GM23248 (cell line): ENCODE measurements around the gene AFF3. TPM values are rescaled to one million over a fixed set of nuclear protein-coding genes. Genes with fewer than 3 reads are reported as not detected.

Experiments used
- DNase-seq: peaks from one replicate; pipeline ENCODE4 v3.0.0-alpha.2; 2015
- H2AFZ ChIP-seq: fragments of 200-600 bp; sonication (generic); 2 replicates; pipeline ENCODE4 v1.6.1; 2016; ENCODE audit warnings: antibody characterized with exemption
- H3F3A ChIP-seq: fragments of 200-600 bp; sonication (generic); 2 replicates; pipeline ENCODE4 v1.6.1; 2016; ENCODE audit warnings: mild to moderate bottlenecking, antibody characterized with exemption, mixed run types; ENCODE audit not compliant: insufficient read depth
- H3K27ac ChIP-seq: fragments of 200-600 bp; sonication (generic); 2 replicates; pipeline ENCODE4 v1.5.1; 2016; ENCODE audit warnings: mild to moderate bottlenecking
- H3K27me3 ChIP-seq: fragments of 200-600 bp; sonication (generic); replicated peaks from 2 replicates; pipeline ENCODE4 v1.6.1; 2016; ENCODE audit warnings: mild to moderate bottlenecking; ENCODE audit not compliant: insufficient read depth
- H3K36me3 ChIP-seq: fragments of 200-600 bp; sonication (generic); 2 replicates; pipeline ENCODE4 v1.6.1; 2016; ENCODE audit warnings: low read depth, mild to moderate bottlenecking
- H3K4me1 ChIP-seq: fragments of 200-600 bp; sonication (generic); 2 replicates; pipeline ENCODE4 v1.6.1; 2016; ENCODE audit warnings: mild to moderate bottlenecking; ENCODE audit not compliant: insufficient read depth
- H3K4me2 ChIP-seq: fragments of 200-600 bp; sonication (generic); one replicate; pipeline ENCODE4 v1.6.1; 2016; ENCODE audit warnings: mild to moderate bottlenecking; ENCODE audit not compliant: unreplicated experiment
- H3K4me3 ChIP-seq: fragments of 200-600 bp; sonication (generic); 2 replicates; pipeline ENCODE4 v1.5.1; 2016; ENCODE audit warnings: mild to moderate bottlenecking
- H3K79me2 ChIP-seq: fragments of 200-600 bp; sonication (generic); 2 replicates; pipeline ENCODE4 v1.6.1; 2016; ENCODE audit warnings: mild to moderate bottlenecking; ENCODE audit not compliant: insufficient read depth
- H3K9ac ChIP-seq: fragments of 200-600 bp; sonication (generic); 2 replicates; pipeline ENCODE4 v1.6.1; 2016; ENCODE audit warnings: mild to moderate bottlenecking
- H3K9me2 ChIP-seq: fragments of 200-600 bp; sonication (generic); 2 replicates; pipeline ENCODE4 v1.6.1; 2016; ENCODE audit warnings: mixed run types, mild to moderate bottlenecking, moderate library complexity; ENCODE audit not compliant: insufficient read depth
- H3K9me3 ChIP-seq: fragments of 200-600 bp; sonication (generic); one replicate; pipeline ENCODE4 v1.6.1; 2017; ENCODE audit warnings: low read depth
- H4K20me1 ChIP-seq: fragments of 200-600 bp; sonication (generic); 2 replicates; pipeline ENCODE4 v1.6.0; 2016; ENCODE audit not compliant: insufficient read depth
- EZH2 ChIP-seq: fragments of 200-600 bp; sonication (generic); IDR thresholded peaks from 2 replicates; pipeline ENCODE4 v1.6.1; 2018; ENCODE audit warnings: antibody characterized with exemption, mild to moderate bottlenecking; ENCODE audit not compliant: insufficient read depth, poor library complexity, severe bottlenecking
- EZH2phosphoT487 ChIP-seq: fragments of 200-600 bp; sonication (generic); IDR thresholded peaks from 2 replicates; pipeline ENCODE4 v1.6.1; 2018; ENCODE audit warnings: antibody characterized with exemption, moderate library complexity, mild to moderate bottlenecking, low read depth; ENCODE audit not compliant: insufficient read depth
- WGBS, 2 experiments: methylation state at CpG; one replicate each; pipeline ENCODE4 v1.1.6; 2015 to 2017; ENCODE audit warnings: low lambda C conversion rate in 2 of 2, low coverage in 1 of 2; ENCODE audit errors: missing lambda C conversion rate in 2 of 2; 5-methylcytosine and 5-hydroxymethylcytosine counted together
- in situ Hi-C: fragments of 300-500 bp; cut with MboI; formaldehyde crosslinking; loops from 2 replicates; pipeline ENCODE4 v1.15.0; 2020
- polyA plus RNA-seq: library from polyadenylated mRNA; unstranded; fragments of >200 nt; fragmentation: Nextera tagmentation; extraction: Ambion mirVana; gene quantifications from 2 replicates; pipeline ENCODE4 v1.2.1, GENCODE V29; 2016
- total RNA-seq: library from RNA; depleted of rRNA; stranded (reverse); fragments of >200 nt; shearing (Covaris generic); gene quantifications from 2 replicates; pipeline ENCODE4 v1.2.3, GENCODE V29; 2014

The AFF3 gene
- total and polyA plus RNA-seq, 2 experiments from 2014 or later, result 0.56 to 0.86 TPM

DNA sequence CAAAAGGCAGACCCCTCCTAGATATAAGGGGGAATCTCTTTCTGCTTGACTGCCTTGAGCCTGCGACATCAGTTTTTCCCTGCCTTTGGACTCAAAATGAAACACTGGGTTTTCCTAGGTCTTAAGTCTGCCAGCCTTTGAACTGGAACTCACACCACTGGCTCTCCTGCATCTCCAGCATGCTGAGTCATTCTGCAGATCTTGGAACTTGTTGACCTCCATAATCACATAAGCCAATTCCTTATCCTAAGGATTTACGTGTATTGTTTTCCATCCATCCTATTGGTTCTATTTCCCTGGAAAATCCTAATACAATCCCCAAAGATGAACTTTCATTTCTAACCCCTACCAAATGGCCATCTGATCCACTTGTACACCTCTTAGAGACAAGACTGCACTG is 88.0 kb downstream of the AFF3 start:
- Histone ChIP-seq H3K9ac (no peak overlapping the region), H3K4me3 (no peak overlapping the region), H3K9me2 (no peaks in the 10 kb centered on the region), H3K4me2 (no peak overlapping the region), H3K27ac (no peak overlapping the region), H3K79me2 (no peaks in the 10 kb centered on the region), H4K20me1 (no peaks in the 10 kb centered on the region), H2AFZ (no peak overlapping the region), H3K36me3 (no peaks in the 10 kb centered on the region), H3K27me3 (no peaks in the 10 kb centered on the region; the same call in 1 of the 2 replicates), H3K9me3 (no peaks in the 10 kb centered on the region), H3F3A (no peaks in the 10 kb centered on the region), H3K4me1 (peaks cover 17% of the 10 kb centered on the region)
- TF ChIP-seq EZH2 (no peak), EZH2phosphoT487 (no peak)
- in situ Hi-C loops, result no loop called here
- WGBS, 2 experiments, result 86% methylated on average over 2 of the region's 2 CpGs
- DNase-seq, result no peak

DNA sequence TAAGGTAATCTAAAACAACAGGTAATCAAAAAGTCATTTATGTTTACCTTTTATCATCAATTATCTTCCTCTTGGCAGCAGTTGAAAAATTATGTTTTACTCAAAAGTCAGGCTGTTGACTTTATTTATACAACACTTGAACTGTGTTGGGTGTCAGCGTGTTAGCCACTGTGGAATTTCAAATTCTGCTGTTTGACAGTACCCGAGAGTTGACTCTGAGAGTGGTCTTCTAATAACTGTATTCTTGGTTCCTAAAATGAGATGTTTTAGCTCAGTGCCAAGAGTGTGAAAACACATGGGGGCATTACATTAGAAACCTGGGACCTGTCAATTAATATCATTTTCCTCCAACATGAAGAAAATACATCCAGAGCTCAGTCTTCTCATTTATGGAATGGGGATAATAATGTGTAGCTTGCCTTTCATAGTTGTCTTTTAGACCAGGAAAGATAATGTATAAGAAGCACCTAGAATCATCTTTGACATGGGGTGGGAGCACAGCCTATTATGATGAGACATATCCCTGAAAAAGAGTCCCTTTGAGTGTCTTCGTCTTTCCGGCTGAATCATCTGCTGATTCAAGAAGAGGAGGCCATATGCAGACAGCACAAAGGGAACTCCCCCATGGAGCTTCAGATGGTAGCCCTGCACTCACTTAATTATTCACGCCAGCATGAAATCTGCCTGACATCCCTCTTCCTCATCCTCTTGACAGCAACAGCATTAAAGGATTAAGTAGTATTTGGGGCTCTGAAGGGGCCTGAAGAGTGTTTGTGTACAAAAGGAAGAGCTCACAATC is 89.1 kb downstream of the AFF3 start:
- no peak for TF ChIP-seq EZH2
- no peak for TF ChIP-seq EZH2phosphoT487
- H3F3A ChIP-seq, result no peaks in the 10 kb centered on the region
- no peak overlapping the region for H2AFZ ChIP-seq
- H4K20me1 ChIP-seq, result no peaks in the 10 kb centered on the region
- no peak overlapping the region for H3K9ac ChIP-seq
- H3K27ac ChIP-seq, result no peak overlapping the region
- no peaks in the 10 kb centered on the region for H3K9me2 ChIP-seq
- H3K27me3 ChIP-seq, result no peaks in the 10 kb centered on the region; the same call in 1 of the 2 replicates
- no peak overlapping the region for H3K4me3 ChIP-seq
- DNase-seq, result no peak
- H3K4me1 ChIP-seq, result peaks cover 17% of the 10 kb centered on the region
- 73 to 81% methylated on average over 5 of the region's 5 CpGs for WGBS, 2 experiments
- no peaks in the 10 kb centered on the region for H3K79me2 ChIP-seq
- in situ Hi-C loops, result no loop called here
- no peak overlapping the region for H3K4me2 ChIP-seq
- H3K9me3 ChIP-seq, result no peaks in the 10 kb centered on the region
- H3K36me3 ChIP-seq, result no peaks in the 10 kb centered on the region

DNA sequence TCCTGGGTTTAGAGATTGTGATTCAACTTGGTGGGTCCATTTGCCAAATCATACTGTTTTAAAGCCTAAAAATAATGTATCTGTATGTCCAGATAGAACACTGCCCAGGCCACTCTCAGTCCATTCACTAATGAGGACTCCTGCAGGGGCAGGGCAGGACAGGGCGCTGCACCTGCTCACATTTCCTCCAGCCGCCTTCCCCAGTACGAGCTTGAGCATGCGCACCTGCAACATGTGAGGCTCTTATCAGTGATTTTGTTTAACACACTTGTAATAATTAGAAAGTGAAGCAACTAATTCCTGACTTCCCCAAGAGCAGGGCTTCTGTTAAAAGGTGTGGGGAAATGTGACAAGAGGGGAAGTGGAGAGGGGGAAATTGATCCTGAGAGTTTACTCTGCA is 89.7 kb downstream of the AFF3 start:
- TF ChIP-seq EZH2phosphoT487 (no peak), EZH2 (no peak)
- 76 to 77% methylated on average over 4 of the region's 4 CpGs for WGBS, 2 experiments
- in situ Hi-C loops, result no loop called here

GRCh38 chr2:100051253-100051652 is 91.1 kb downstream of the AFF3 start:
- 72 to 85% methylated on average over 5 of the region's 5 CpGs for WGBS, 2 experiments
- no peak overlapping the region for H3K4me2 ChIP-seq
- H3F3A ChIP-seq, result no peaks in the 10 kb centered on the region
- H3K27ac ChIP-seq, result no peak overlapping the region
- no peaks in the 10 kb centered on the region for H3K9me2 ChIP-seq
- TF ChIP-seq EZH2phosphoT487, result no peak
- TF ChIP-seq EZH2, result no peak
- H3K79me2 ChIP-seq, result no peaks in the 10 kb centered on the region
- no peak overlapping the region for H3K9ac ChIP-seq
- H3K4me1 ChIP-seq, result peaks cover under 1% of the 10 kb centered on the region; the same call in 1 of the 2 replicates
- H3K9me3 ChIP-seq, result no peaks in the 10 kb centered on the region
- H3K27me3 ChIP-seq, result no peaks in the 10 kb centered on the region; the same call in 1 of the 2 replicates
- in situ Hi-C loops, result no loop called here
- H2AFZ ChIP-seq, result no peak overlapping the region
- no peaks in the 10 kb centered on the region for H4K20me1 ChIP-seq
- DNase-seq, result no peak
- H3K4me3 ChIP-seq, result no peak overlapping the region
- H3K36me3 ChIP-seq, result no peaks in the 10 kb centered on the region

More for the DNA sequence above, 89.7 kb downstream of the AFF3 start:
- H3K4me2 ChIP-seq, result no peak overlapping the region
- H2AFZ ChIP-seq, result no peak overlapping the region
- H3K79me2 ChIP-seq, result no peaks in the 10 kb centered on the region
- no peaks in the 10 kb centered on the region; the same call in 1 of the 2 replicates for H3K27me3 ChIP-seq
- no peak overlapping the region for H3K4me3 ChIP-seq
- no peak overlapping the region for H3K9ac ChIP-seq
- H3K9me2 ChIP-seq, result no peaks in the 10 kb centered on the region
- no peaks in the 10 kb centered on the region for H3K9me3 ChIP-seq
- DNase-seq, result no peak
- no peaks in the 10 kb centered on the region for H3F3A ChIP-seq
- peaks cover 11% of the 10 kb centered on the region; the same call in 1 of the 2 replicates for H3K4me1 ChIP-seq
- H3K36me3 ChIP-seq, result no peaks in the 10 kb centered on the region
- H4K20me1 ChIP-seq, result no peaks in the 10 kb centered on the region
- H3K27ac ChIP-seq, result no peak overlapping the region
